Measurements from ENCODE around the gene FRMD4A.
"Not testable (repeated sequence)": the region's sequence is repeated elsewhere in the genome, so short reads cannot be mapped to it uniquely, and the experiment has no call there.

FRMD4A gene

DNA sequence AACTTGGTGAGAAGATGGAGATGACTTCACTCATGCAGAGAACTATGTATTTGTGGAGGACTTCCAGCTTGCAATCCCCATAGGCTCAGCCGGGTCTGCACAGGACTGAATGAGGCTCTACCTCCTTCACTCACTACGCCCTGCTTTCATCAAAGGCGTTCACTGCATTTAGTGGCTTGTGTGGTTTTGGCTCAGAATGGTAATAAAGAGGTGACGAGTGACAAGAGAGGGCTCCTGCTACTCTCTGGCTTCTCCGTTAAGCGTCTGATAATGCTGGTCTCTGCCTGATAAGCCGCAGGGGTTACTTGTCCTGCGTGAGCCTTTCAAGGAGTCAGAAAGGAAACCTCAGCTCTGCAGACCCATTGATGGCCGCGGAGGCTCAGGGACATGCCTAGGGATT is 400.6 kb downstream of the FRMD4A start:
- DNase-seq: peak; percentile 3

DNA sequence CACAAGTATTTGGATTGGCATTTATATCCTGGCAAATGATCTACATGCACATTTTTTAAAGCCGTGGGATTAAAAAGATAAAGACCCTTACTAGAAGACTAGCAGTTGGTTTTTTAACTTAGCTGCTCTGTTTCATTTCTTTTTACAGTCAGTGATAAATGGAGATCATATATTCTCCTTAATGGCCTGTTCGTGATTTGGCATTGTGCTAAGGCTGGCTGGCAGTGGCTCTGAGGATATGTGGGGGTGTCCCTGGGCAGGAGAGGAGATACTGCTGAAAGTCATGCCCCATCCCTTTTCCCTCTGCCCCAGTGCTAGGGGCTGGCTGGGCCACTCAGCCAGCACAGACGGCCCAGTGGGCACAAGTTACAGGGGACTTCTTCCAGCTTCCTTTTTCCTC is 402.3 kb downstream of the FRMD4A start:
- no peak for DNase-seq

DNA sequence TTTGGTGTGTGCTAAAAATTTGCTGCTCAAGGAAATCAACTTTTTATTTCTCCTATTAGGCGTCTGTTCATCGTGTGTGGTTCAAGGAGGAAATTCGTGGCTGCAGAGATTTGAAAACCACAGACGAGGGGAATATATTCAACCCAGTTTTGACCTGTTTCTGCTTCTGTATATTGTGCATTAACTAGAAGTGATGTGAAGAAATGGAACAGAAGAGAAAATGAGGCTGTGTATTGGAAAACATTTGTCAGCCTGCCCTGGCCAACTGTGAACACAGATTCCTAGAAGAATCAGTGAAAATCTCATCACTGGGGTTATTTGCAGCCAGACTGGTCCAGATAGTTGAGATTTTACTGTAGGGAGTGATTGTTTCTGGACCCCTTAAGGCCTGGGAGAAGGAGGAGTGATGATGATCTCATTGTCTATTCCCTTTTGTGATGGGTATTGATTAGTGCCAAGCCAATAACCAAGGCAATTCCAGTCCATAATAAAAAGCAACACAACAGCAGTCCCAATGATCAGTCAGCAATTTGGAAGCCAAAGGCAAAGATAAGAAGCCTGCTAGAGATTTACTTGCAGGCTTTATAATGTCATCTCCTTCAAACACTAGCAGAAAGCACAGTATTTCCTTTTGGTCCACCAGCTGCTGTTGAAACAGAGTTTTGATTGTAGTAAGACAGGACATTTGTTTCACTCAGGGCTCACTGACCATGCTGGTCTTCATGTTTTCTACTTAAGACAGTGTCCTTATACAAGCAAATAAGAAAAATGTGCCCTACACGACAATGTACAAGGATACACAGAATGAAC is 404.5 kb downstream of the FRMD4A start:
- DNase-seq: no peak

DNA sequence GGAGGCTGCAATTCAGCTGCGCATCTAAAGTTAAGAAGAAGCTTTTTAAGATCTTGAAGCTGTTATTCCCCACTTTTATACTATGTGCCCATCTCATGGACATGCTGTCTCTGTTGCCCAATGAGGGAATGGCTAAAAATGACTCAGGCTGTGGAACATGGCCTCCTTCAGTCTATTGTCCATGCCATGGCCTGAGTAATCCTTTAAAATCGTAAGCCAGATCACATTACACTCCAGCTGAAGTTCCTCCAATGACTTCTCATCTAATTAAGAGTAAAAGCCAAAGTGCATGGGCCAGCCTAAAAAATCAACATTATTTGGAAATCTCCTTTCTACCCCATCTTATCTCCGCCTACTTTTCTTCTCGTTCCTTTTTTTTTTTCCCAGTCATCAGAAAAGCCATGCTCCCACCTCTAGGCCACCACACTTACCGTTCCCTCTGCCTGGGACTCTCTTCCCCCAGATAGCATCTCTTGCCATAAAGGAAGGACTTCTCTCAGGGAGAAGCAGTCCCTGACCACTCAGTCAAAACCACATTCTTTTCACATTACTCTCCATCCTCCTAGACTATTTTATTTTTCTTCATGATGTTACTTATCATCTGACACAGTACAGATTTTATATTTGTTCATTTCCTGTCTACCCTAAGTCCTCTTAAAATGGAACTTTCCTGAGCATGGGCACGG is 406.5 kb downstream of the FRMD4A start:
- no peak for DNase-seq

DNA sequence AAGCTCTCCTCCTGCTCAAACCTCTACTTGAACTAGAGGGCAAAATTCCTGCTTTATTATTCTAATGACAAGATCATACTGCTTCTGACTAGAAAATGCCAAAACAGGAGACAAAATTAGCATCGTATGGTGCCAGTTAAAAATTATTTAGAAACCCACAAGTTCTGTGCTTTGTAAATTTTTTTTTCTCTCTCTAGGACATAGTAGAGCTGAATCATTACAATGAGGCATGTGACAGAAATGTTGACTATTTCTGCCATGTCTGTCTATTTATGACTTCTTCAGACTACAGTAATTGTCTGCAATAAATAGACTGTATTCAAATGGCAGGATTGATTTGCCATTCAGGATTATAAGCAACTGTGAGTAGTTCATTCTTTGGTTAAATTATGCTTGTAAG is 408.1 kb downstream of the FRMD4A start:
- no peak for DNase-seq

DNA sequence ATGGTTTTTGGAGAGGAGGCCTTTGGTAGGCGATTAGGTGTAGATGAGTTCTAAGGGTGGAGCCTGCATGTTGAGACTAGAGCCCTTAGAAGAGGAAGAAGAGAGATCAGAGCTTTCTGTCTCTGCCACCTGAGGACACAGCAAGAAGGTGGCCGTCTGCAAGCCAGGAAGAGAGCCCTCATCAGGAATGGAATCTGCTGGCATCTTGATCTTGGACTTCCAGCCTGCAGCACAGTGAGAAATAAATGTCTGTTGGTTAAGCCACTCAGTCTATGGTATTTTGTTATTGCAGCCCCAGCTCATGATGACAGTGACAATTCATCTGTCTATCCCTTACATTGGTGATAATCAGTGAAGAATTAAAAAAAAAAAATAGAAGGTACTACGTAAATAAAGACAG is 408.8 kb downstream of the FRMD4A start:
- no peak for DNase-seq

DNA sequence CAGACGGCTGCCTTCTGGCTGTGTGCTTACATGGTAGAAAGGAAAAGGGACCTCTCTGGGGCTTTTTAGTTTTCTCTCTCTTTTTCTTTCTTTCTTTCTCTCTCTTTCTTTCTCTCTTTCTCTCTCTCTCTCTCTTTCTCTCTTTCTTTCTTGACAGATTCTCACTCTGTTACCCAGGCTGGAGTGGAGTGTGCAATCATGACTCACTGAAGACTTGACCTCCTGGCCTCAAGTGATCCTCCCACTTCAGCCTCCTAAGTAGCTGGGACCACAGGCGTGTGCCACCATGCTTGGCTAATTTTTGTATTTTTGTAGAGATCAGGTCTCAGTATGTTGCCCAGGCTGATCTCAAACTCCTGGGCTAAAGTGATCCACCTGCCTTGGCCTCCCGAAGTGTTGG is 409.6 kb downstream of the FRMD4A start:
- not testable (repeated sequence) for DNase-seq

DNA sequence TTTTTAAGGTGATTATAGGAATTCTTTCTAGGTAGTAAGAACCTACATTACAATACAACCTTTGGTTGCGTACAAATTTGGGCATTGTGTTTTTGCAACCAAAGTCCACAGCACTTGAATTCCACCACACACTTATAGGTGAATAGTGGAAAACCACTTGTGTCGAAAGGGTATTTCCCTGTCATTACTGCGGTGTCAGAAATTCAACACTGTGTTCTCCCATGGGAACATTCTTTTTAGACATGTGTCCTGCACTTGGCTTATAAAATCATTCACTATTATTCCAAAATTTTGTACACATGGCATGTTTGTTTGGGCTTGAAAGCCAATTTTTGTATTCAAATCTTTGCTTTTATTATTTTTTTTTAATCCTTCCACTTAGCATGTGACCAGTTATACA is 410.3 kb downstream of the FRMD4A start:
- no peak for DNase-seq

DNA sequence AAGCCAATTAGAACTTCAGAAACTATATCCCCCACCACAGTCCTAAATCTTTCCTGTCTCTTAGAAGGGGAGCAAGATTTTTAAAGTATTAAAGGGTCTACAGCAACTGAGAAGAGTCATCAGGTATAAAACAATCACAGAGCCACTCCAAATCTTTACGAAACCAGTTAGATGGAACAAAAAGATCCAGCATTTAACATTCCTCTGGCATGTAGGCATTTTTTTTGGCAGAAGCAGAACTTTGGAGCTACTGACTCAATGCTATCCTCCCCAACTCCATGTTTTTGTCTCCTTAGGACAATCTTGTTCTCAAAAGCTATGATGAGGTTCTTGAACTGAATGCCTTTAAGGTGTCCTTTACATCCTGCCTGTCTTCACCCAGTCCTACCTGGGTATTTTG is 410.7 kb downstream of the FRMD4A start:
- DNase-seq: no peak

DNA sequence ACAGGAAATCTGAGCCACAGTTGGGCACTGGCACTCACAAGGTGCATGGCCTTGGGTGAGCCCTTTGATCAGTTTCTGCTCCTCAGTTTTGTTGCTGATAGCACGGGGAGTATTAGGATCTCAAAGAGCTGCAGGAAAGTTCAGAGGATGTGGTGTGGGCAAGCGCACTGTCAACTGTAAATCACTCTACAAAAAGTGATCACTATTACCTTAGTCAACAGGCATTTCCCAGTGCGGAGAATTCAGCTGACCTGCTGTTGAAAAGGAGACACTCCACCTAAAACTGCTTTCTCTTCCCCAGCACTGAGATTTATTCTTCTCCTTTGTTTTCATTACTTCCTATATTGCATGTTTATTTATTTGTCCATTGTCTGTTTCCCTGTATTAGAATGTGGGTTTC is 412.9 kb downstream of the FRMD4A start:
- no peak for DNase-seq

DNA sequence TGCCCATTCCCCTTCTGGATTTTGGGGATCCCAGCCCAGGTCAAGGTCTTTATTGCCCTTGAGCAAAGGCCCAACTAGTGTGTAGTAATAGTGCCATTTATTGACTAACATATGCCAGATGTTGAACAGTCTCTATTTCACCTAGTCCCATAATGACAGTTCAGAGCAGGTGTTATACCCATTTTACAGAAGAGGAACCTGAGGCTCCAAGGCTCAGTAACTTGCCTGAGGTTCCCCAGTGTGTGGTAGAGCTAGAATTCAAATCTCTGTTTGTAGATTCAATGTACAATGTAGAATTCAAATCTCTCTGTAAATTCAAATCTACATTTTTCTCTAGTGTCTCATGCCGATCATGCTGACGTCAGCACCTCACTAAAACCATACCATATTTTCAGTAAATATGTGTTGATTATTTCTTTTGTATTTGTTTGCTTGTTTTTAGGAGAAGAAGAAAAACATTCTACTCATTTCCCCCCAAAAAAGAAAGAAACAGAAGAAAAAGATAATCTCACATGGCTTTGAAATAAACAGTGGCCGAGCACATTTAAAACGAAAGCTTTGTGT is 414.3 kb downstream of the FRMD4A start:
- no peak for DNase-seq

DNA sequence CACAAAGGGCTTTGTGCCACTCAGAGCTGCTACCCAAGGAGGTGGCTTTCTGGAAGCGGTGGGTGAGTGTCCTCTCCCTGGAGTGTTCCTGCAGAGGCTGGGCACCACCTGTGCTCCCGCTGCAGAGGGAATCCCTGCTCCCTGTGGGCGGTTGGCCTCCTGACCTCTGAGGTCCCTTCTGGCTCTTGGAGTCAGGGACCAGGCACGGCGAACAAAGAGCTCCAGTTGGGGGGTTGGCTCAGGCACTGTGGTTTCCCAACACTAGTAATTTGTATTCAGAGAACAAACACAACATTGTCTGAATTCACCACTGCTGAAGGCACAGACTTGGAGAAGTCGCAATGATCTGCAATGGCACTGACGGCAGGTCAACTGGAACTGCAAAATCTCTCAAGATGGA is 415.0 kb downstream of the FRMD4A start:
- DNase-seq: no peak

DNA sequence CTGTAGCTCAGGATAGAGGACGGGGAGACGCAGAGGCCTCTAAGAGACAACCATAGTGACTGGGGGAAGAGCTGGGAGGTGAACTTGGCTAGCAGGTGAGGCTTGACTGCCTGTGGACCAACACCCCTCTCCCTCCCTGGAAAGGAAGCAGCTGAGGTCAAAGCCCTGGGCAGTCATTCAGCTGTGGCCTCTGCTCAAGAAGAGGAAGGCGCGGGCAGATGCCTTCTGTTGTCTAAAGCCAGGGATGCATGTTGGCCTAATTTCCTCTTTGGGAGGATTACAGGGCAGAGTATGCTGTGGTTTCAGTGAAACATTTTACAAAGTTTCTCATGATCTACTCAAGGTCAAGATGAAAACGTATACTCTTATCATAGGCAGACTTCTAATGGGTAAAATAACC is 416.8 kb downstream of the FRMD4A start:
- no peak for DNase-seq

DNA sequence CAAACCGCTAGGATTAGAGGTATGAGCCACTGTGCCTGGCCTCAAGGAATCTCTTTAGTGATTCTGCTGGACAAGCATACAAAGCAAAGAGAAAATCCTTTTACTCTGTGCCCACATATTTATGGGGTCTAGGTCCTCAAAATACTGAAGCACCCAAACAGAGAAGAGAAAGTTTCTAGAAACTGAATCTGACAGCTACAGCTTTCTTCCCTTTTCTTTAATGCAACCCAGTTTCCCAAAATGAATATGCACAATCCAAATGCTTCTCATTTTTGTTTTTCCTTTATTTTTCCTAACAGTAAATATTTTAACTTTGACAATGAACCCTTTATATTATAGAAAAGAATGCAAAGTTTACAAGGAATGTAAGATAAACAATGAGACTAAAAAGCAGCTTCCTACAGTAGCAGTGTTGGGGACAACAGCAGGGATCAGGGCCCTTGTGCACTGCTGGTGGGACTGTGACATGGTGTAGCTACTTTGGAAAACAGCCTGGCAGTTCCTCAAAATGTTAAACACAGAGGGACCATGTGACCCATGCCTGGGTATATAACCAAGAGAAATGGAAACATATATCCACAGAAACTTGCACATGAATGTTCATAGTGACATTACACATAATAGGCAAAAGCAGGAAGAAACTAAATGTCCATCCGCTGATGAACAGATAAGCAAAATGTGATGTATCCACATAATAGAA is 418.8 kb downstream of the FRMD4A start:
- DNase-seq: no peak

DNA sequence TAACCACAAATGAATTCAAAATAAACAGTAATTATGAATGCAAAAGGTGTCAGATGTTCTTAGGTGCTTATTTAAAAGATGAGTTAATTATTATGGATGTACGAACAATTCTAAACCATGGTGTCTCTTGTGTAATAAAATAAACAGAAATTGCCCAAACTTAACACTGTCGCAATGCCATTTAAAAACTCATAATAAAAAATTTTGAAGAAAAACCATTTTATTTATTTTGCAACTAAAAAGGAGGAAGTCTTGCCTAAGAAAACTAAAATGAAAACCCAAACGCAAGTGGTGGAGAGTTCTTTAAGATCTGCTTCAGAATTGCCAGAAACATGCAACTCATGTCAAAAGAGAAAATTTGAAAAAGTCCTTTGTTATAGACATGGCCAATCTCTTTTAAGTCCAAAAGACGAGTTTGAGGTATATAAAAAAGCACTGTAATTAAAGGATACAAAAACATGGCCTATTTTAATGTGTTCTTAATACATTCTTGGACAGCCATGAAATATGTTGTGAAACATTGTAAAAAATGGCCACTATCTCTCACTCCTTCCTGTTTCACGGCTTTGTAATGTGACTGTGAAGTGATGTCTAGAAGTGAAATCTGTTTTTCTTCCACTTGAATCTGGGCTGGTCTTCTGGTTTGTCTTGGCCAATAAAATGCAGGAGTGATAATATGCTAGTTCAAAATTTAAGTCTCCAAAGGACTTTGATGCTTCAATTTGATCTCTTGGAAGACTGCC is 421.0 kb downstream of the FRMD4A start:
- DNase-seq: no peak

DNA sequence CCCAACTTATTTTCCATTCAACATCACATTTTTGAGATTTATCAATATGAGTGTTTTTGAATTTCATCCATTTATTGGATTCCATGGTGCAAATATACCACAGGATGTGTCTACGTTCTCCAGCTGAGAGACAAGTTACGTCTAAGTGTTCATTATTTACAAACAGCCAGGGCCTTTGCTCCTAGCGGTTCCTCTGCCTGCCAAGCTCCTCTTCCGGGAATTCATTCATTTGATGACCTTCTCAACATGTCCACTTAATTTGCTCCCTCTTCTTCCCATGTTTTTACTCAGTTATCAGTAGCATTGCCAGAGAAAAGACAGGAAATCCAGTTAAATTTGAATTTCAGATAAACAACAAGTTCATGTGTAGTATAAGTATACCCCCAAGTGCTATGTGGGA is 422.2 kb downstream of the FRMD4A start:
- no peak for DNase-seq

DNA sequence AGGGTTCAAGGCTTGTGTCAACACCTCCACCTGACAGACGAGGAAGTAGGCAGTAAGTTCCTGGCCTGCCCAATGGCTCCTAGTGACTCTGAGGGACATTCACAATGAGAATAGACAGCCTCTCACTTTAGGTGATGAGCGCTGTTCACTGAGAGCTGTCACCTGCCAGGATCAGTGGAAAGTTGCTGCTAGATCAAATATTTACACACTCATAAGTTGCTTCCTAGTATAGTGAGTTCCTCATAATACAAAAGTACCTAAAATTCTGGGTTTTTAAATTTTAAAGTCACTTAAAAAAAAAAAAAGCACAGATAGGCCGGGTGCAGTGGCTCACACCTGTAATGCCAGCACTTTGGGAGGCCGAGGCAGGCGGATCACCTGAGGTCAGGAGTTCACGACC is 423.2 kb downstream of the FRMD4A start:
- no peak for DNase-seq

DNA sequence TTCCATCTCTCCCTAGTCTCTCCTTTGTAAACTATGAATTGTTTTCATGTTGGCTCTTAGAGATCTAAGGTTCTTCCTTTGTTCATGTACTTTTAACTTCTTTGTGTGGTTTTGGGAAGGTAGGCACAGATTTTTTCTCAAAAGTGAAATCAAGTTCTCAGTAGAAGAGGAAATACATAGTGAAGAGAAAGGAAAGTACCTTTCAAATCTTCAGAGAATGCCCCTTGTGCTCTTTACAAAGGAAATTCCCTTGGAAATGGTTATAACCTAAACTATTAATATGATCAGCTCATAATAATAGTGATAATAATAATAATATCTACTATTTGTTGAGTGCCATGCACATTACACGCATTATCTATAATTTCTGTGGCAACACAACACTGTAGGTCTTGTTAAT is 425.4 kb downstream of the FRMD4A start:
- no peak for DNase-seq

DNA sequence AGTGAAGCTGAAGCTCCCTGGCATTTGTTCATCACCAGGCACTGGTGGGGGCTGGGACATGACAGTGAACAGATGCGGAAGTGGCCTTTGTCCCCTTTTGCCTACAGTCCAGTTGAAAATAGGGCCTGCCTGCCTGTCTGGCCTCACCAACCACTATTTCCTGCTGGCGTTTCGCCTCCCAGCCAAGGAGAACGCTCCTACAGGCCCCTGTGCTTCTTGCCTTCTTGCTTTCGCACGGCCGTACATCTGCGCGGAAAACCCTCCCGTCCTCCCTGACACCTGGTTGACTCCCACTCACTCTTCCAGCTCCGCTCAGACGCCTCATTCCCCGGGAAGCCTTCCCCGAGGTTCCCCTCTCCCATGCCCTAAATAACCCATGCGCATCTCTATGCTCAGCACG is 426.7 kb downstream of the FRMD4A start:
- no peak for DNase-seq

DNA sequence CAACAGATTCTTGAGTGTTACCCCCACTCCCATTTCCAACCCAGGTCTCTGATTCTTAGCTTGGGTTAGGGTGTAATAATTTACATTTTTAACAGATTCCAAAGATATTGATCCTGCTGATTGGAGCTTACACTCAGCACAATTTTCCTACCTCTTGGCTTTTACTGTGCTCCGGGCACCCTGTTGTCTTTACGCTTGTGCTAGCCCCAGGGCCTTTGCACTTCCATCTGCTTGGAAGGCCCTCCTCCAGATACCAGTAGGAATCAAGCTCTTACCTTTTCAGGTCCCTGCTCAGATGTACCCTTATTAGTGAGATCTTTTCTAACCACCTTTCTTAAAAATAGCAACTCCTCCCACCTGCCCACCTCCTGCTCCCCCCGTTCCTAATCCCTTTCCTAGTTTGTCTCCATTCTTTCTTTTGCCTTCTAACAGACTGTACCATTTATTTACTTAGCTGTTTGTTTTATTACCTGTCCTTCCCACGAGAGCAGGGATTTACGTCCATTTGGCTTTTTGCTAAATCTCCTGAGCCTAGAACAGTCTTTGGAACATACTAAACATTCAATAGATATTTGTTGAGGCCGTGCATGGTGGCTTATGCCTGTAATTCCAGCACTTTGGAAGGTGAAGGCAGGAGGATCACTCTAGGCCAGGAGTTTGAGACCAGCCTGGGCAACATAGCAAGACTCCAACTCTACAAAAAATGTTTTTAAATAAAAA is 427.7 kb downstream of the FRMD4A start:
- DNase-seq: no peak

DNA sequence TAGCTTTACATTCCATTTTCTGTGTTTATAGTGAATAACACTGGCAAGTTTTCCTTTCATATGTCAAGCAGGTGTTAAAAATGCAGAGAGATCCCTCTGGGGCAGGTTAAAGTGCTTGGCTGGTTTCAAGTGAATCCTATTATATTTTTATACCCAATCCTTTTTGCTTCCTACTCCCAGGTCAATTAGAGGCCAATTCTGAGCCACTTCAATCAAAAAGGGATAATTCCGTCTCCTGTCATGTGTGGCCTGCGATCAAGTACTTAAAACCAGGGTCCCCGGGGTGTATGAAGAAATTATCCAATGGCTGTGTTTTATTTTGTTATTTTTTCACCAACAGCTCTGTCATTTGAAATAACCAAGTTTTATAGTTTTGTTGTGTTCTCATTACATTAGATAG is 430.8 kb downstream of the FRMD4A start:
- no peak for DNase-seq

DNA sequence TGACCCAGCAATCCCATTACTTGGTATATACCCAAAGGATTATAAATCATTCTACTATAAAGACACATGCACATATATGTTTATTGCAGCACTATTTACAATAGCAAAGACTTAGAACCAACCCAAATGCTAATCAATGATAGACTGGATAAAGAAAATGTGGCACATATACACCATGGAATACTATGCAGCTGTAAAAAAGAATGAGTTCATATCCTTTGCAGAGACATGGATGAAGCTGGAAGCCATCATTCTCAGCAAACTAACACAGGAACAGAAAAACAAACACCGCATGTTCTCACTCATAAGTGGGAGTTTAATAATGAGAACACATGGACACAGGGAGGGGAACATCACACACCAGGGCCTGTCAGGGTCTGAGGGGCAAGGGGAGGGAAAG is 434.6 kb downstream of the FRMD4A start:
- DNase-seq: not testable (repeated sequence)

Data from activated gamma-delta T cell treated with Interleukin-2 at 50 U/mL for 16 hours (primary cell).